SK-N-SH (cell line): Measurements from ENCODE around the gene LTV1. TPM values are rescaled to one million over a fixed set of nuclear protein-coding genes. Genes with fewer than 3 reads are reported as not detected.

Experiments
- CTCF ChIA-PET: fragments of 300-600, 350-600 bp; formaldehyde crosslinking; extraction: SDS; loops from one replicate; lab custom pipeline; 2021; lab: Yijun Ruan, JAX
- POLR2A ChIA-PET: fragments of 350-600 bp; sonication (Branson Sonifier 250); formaldehyde crosslinking; extraction: SDS; loops from one replicate; lab custom pipeline; 2020; ENCODE audit warnings: antibody characterized with exemption, inconsistent platforms; lab: Yijun Ruan, JAX
- DNase-seq: peaks from one replicate; pipeline ENCODE4 v3.0.0; 2012
- H2AFZ ChIP-seq: fragments of 200-600 bp; sonication (generic); 2 replicates; pipeline ENCODE4 v1.8.1; 2016; ENCODE audit warnings: antibody characterized with exemption, mild to moderate bottlenecking, low read depth
- H3F3A ChIP-seq: fragments of 200-600 bp; sonication (generic); replicated peaks from 2 replicates; pipeline ENCODE3; 2016; ENCODE audit warnings: antibody characterized with exemption, mild to moderate bottlenecking; ENCODE audit not compliant: insufficient read depth
- H3K27ac ChIP-seq, 2 experiments: fragments of 200-500 bp in 1 of 2; fragments of 200-600 bp in 1 of 2; sonication (Bioruptor generic) in 1 of 2; sonication (generic), shearing (Covaris generic) in 1 of 2; 2 replicates each; pipeline versions ENCODE4 v1.5.1 to v1.6.1; 2014 to 2016; ENCODE audit warnings: low read depth in 2 of 2, inconsistent platforms in 1 of 2, low read length in 1 of 2, mild to moderate bottlenecking in 1 of 2, mixed read lengths in 1 of 2
- H3K27me3 ChIP-seq: fragments of 200-600 bp; sonication (generic), shearing (Covaris generic); 2 replicates; pipeline ENCODE4 v1.6.1; 2016; ENCODE audit warnings: mixed run types; ENCODE audit not compliant: insufficient read depth
- H3K36me3 ChIP-seq, 2 experiments: fragments of 200-500 bp in 1 of 2; fragments of 200-600 bp in 1 of 2; sonication (Bioruptor generic) in 1 of 2; sonication (generic) in 1 of 2; replicated peaks in 1 of 2; 2 replicates each; pipeline versions ENCODE3 to v1.5.1; 2014 to 2016; ENCODE audit warnings: low read length in 1 of 2, mild to moderate bottlenecking in 1 of 2; ENCODE audit not compliant: insufficient read depth in 2 of 2, control insufficient read depth in 1 of 2
- H3K4me1 ChIP-seq, 2 experiments: fragments of 200-500 bp in 1 of 2; fragments of 200-600 bp in 1 of 2; sonication (Bioruptor generic) in 1 of 2; sonication (generic), shearing (Covaris generic) in 1 of 2; 2 replicates each; pipeline versions ENCODE4 v1.5.1 to v1.6.1; 2014 to 2016; ENCODE audit warnings: low read depth in 1 of 2, low read length in 1 of 2, mixed run types in 1 of 2; ENCODE audit not compliant: insufficient read depth in 2 of 2, control insufficient read depth in 1 of 2
- H3K4me2 ChIP-seq: fragments of 200-600 bp; sonication (generic), shearing (Covaris generic); 2 replicates; pipeline ENCODE4 v1.6.1; 2017; ENCODE audit warnings: mixed run types
- H3K4me3 ChIP-seq, 2 experiments: fragments of 200-500 bp in 1 of 2; fragments of 200-600 bp in 1 of 2; sonication (Bioruptor generic) in 1 of 2; sonication (generic), shearing (Covaris generic) in 1 of 2; 2 replicates each; pipeline versions ENCODE4 v1.5.1 to v1.8.1; 2014 to 2016; ENCODE audit warnings: low read depth in 2 of 2, inconsistent platforms in 1 of 2, low read length in 1 of 2, mild to moderate bottlenecking in 1 of 2, mixed read lengths in 1 of 2, moderate library complexity in 1 of 2
- H3K79me2 ChIP-seq: fragments of 200-600 bp; sonication (generic); 2 replicates; pipeline ENCODE4 v1.8.1; 2017; ENCODE audit warnings: mild to moderate bottlenecking; ENCODE audit not compliant: insufficient read depth
- H3K9ac ChIP-seq: fragments of 200-600 bp; sonication (generic); 2 replicates; pipeline ENCODE4 v1.6.1; 2017; ENCODE audit warnings: mixed run types
- H3K9me2 ChIP-seq: fragments of 200-600 bp; sonication (generic); 2 replicates; pipeline ENCODE4 v1.6.1; 2017; ENCODE audit warnings: mixed run types
- H3K9me3 ChIP-seq: fragments of 200-600 bp; sonication (generic); 2 replicates; pipeline ENCODE4 v1.6.1; 2017; ENCODE audit warnings: mixed run types, mild to moderate bottlenecking, moderate library complexity
- H4K20me1 ChIP-seq: fragments of 200-600 bp; sonication (generic); 2 replicates; pipeline ENCODE4 v1.6.1; 2017; ENCODE audit warnings: mild to moderate bottlenecking, mixed run types; ENCODE audit not compliant: insufficient read depth
- CHD2 ChIP-seq: fragments of 150-350 bp; IDR thresholded peaks from 2 replicates; pipeline ENCODE4 v1.6.1; 2018; ENCODE audit warnings: low read length; ENCODE audit not compliant: partially characterized antibody
- CTCF ChIP-seq: fragments of 200-600 bp; sonication (generic); IDR thresholded peaks from 2 replicates; pipeline ENCODE4 v1.6.1; 2017; ENCODE audit warnings: antibody characterized with exemption, mild to moderate bottlenecking, moderate library complexity
- GABPA ChIP-seq: IDR thresholded peaks from 2 replicates; pipeline ENCODE4 v1.4.0; 2012; ENCODE audit warnings: low read depth, mild to moderate bottlenecking
- MAX ChIP-seq: IDR thresholded peaks from 2 replicates; pipeline ENCODE4 v1.4.0; 2012; ENCODE audit warnings: low read depth
- RAD21 ChIP-seq: IDR thresholded peaks from 2 replicates; pipeline ENCODE4 v1.6.1; 2012; ENCODE audit warnings: mild to moderate bottlenecking, low read length
- REST ChIP-seq: IDR thresholded peaks from 2 replicates; pipeline ENCODE4 v1.6.1; 2012; ENCODE audit warnings: mild to moderate bottlenecking, low read depth, low read length, moderate library complexity
- RXRA ChIP-seq: IDR thresholded peaks from 2 replicates; pipeline ENCODE4 v1.4.0; 2012; ENCODE audit warnings: low read depth, mild to moderate bottlenecking, borderline replicate concordance
- TEAD4 ChIP-seq: IDR thresholded peaks from 2 replicates; pipeline ENCODE4 v1.4.0; 2012; ENCODE audit warnings: mild to moderate bottlenecking, borderline replicate concordance; ENCODE audit not compliant: insufficient read depth
- USF1 ChIP-seq: IDR thresholded peaks from 2 replicates; pipeline ENCODE4 v1.4.0; 2012; ENCODE audit warnings: low read depth, borderline replicate concordance
- USF2 ChIP-seq: fragments of 150-350 bp; IDR thresholded peaks from 2 replicates; pipeline ENCODE4 v1.6.1; 2017; ENCODE audit warnings: antibody characterized with exemption, low read length, low read depth, borderline replicate concordance
- ZBTB33 ChIP-seq: IDR thresholded peaks from 2 replicates; pipeline ENCODE4 v1.4.0; 2012; ENCODE audit warnings: low read depth, borderline replicate concordance
- WGBS: methylation state at CpG from one replicate; pipeline ENCODE4 v1.1.6; 2017; ENCODE audit warnings: low lambda C conversion rate; 5-methylcytosine and 5-hydroxymethylcytosine counted together
- polyA plus RNA-seq, 3 experiments: library from polyadenylated mRNA; depleted of rRNA; stranded (reverse); fragments of >200 nt; gene quantifications; 2 replicates each; pipeline ENCODE4 v1.2.3, GENCODE V29; 2012

The LTV1 gene
- polyA plus RNA-seq, 1 of the 3 experiments (the other 2 are of a cell fraction): 19.4 TPM

DNA sequence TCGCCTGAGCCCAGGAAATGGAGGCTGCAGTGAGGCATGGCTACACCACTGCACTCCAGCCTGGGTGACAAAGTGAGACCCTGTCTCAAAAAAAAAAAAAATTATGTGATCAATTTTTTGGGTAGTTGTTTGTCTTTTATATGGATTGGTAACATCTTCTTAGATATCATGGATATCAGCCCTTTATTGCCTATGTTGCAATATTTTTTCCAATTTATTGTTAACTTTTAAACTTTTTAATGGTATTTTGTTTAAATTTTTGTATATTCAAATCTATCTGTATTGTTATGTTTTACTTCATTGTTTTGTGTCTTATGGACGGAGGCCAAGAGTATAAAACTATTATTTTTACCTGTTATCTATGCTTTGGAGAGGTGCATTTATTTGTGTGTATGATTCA lies 32.4 kb upstream of the LTV1 start:
- no peak overlapping the region for H3K4me2 ChIP-seq
- ChIA-PET CTCF (interaction anchor here (0.6 to 0.9 kb wide), 2 partner anchors 163 to 274 kb away, joined by 3 read pairs; no protein-coding TSS in a partner anchor), POLR2A (no interaction called here)
- no peak for DNase-seq
- no peaks in the 10 kb centered on the region for H3K27me3 ChIP-seq
- H3K36me3 ChIP-seq: no peaks in the 10 kb centered on the region
- no peaks in the 10 kb centered on the region for H3K79me2 ChIP-seq
- no peak overlapping the region for H3K4me3 ChIP-seq
- H2AFZ ChIP-seq: no peak overlapping the region
- no peaks in the 10 kb centered on the region for H3K9me2 ChIP-seq
- 96% methylated on average over 2 of the region's 2 CpGs for WGBS
- TF ChIP-seq GABPA (no peak), USF1 (no peak), CHD2 (no peak), USF2 (no peak), RAD21 (no peak), TEAD4 (no peak), REST (no peak), CTCF (no peak), RXRA (no peak), ZBTB33 (no peak), MAX (no peak)
- H3K27ac ChIP-seq: no peak overlapping the region
- H3K9ac ChIP-seq: no peak overlapping the region
- H3K4me1 ChIP-seq: no peaks in the 10 kb centered on the region
- H3K9me3 ChIP-seq: no peaks in the 10 kb centered on the region
- H3F3A ChIP-seq: no peaks in the 10 kb centered on the region
- H4K20me1 ChIP-seq: no peaks in the 10 kb centered on the region
